IMR-90 (cell line): ENCODE measurements around the gene NTNG2. TPM values are rescaled to one million over a fixed set of nuclear protein-coding genes. Genes with fewer than 3 reads are reported as not detected.

Experiments
- ATAC-seq: fragments of 200-7000 bp; cut with Tn5 transposase; 2 replicates; pipeline ENCODE4 v1.9.1; 2020; ENCODE audit warnings: low read depth, mild to moderate bottlenecking, moderate library complexity
- BruUV-seq: library from RNA; stranded (reverse); fragments of 400-500 nt; replicated peaks from 2 replicates; lab custom pipeline; 2021; lab: Mats Ljungman, UMichigan
- CTCF ChIA-PET: fragments of 300-600 bp; formaldehyde crosslinking; extraction: SDS; loops from one replicate; lab custom pipeline; 2021; ENCODE audit warnings: antibody characterized with exemption; lab: Yijun Ruan, JAX
- POLR2A ChIA-PET: fragments of 300-600 bp; sonication (Branson Sonifier 250); formaldehyde crosslinking; loops from one replicate; lab custom pipeline; 2022; ENCODE audit warnings: antibody characterized with exemption; ENCODE audit not compliant: unreplicated experiment; lab: Charles Lee
- DNase-seq: peaks from one replicate; pipeline ENCODE4 v3.0.0; 2013
- H2AFZ ChIP-seq: replicated peaks from 2 replicates; pipeline ENCODE3; 2013; ENCODE audit warnings: low read length, mild to moderate bottlenecking; ENCODE audit not compliant: poor library complexity
- H2AK5ac ChIP-seq: 2 replicates; pipeline ENCODE4 v1.6.1; 2013; ENCODE audit warnings: low read depth, low read length, inconsistent platforms
- H2AK9ac ChIP-seq: replicated peaks from 2 replicates; pipeline ENCODE3; 2013; ENCODE audit warnings: mild to moderate bottlenecking, low read depth, low read length, moderate library complexity; ENCODE audit not compliant: poor library complexity
- H2BK120ac ChIP-seq: 2 replicates; pipeline ENCODE4 v1.6.1; 2013; ENCODE audit warnings: low read depth, low read length, inconsistent platforms
- H2BK15ac ChIP-seq: 3 replicates; pipeline ENCODE4 v1.6.1; 2013; ENCODE audit warnings: low read depth, low read length, inconsistent platforms
- H2BK20ac ChIP-seq: 2 replicates; pipeline ENCODE4 v1.6.1; 2013; ENCODE audit warnings: low read depth, mild to moderate bottlenecking, inconsistent platforms, low read length, moderate library complexity
- H2BK5ac ChIP-seq: 2 replicates; pipeline ENCODE4 v1.6.1; 2013; ENCODE audit warnings: mild to moderate bottlenecking, low read depth, low read length, inconsistent platforms; ENCODE audit not compliant: poor library complexity, severe bottlenecking
- H3K14ac ChIP-seq: replicated peaks from 2 replicates; pipeline ENCODE4 v1.6.1; 2013; ENCODE audit warnings: low read depth, low read length, inconsistent platforms
- H3K18ac ChIP-seq: 2 replicates; pipeline ENCODE4 v1.6.1; 2013; ENCODE audit warnings: low read depth, low read length, control low read depth
- H3K23ac ChIP-seq: 2 replicates; pipeline ENCODE4 v1.6.1; 2013; ENCODE audit warnings: low read depth, low read length, inconsistent platforms
- H3K27ac ChIP-seq: 2 replicates; pipeline ENCODE4 v1.5.1; 2013; ENCODE audit warnings: mild to moderate bottlenecking, control low read depth, low read length; ENCODE audit not compliant: insufficient read depth
- H3K27me3 ChIP-seq: 2 replicates; pipeline ENCODE4 v1.6.1; 2013; ENCODE audit warnings: low read length; ENCODE audit not compliant: control insufficient read depth, insufficient read depth
- H3K36me3 ChIP-seq: 2 replicates; pipeline ENCODE4 v1.6.1; 2013; ENCODE audit warnings: low read length, mixed read lengths; ENCODE audit not compliant: control insufficient read depth, insufficient read depth
- H3K4ac ChIP-seq: 2 replicates; pipeline ENCODE4 v1.6.1; 2013; ENCODE audit warnings: low read depth, low read length, inconsistent platforms
- H3K4me1 ChIP-seq: 2 replicates; pipeline ENCODE4 v1.6.1; 2013; ENCODE audit warnings: low read length, mixed read lengths; ENCODE audit not compliant: control insufficient read depth, insufficient read depth
- H3K4me2 ChIP-seq: 2 replicates; pipeline ENCODE4 v1.6.1; 2013; ENCODE audit warnings: low read depth, mild to moderate bottlenecking, control low read depth, low read length, moderate library complexity
- H3K4me3 ChIP-seq: 2 replicates; pipeline ENCODE4 v1.5.1; 2013; ENCODE audit warnings: low read depth, mild to moderate bottlenecking, control low read depth, low read length, moderate library complexity; ENCODE audit not compliant: insufficient read depth
- H3K56ac ChIP-seq: 2 replicates; pipeline ENCODE4 v1.6.1; 2013; ENCODE audit warnings: low read length, inconsistent platforms; ENCODE audit not compliant: insufficient read depth; ENCODE audit errors: extremely low read depth
- H3K79me1 ChIP-seq, 2 experiments: 2 replicates each; pipeline ENCODE4 v1.6.1; 2013; ENCODE audit warnings: low read length in 2 of 2, inconsistent platforms in 1 of 2, low read depth in 1 of 2
- H3K9ac ChIP-seq: 2 replicates; pipeline ENCODE4 v1.6.1; 2013; ENCODE audit warnings: low read depth, low read length, control low read depth
- H3K9me1 ChIP-seq: 2 replicates; pipeline ENCODE4 v1.6.1; 2013; ENCODE audit warnings: low read length, inconsistent platforms; ENCODE audit not compliant: insufficient read depth
- H3K9me3 ChIP-seq: 2 replicates; pipeline ENCODE4 v1.6.1; 2013; ENCODE audit warnings: low read length; ENCODE audit not compliant: control insufficient read depth, insufficient read depth
- H4K20me1 ChIP-seq: 2 replicates; pipeline ENCODE4 v1.6.1; 2013; ENCODE audit warnings: low read length, inconsistent platforms; ENCODE audit not compliant: insufficient read depth
- H4K5ac ChIP-seq: 2 replicates; pipeline ENCODE4 v1.6.1; 2013; ENCODE audit warnings: mild to moderate bottlenecking, low read depth, low read length, control low read depth
- H4K8ac ChIP-seq, 2 experiments: 2 replicates each; pipeline ENCODE4 v1.6.1; 2013; ENCODE audit warnings: low read depth in 2 of 2, low read length in 2 of 2, control low read depth in 1 of 2, inconsistent platforms in 1 of 2
- H4K91ac ChIP-seq: 2 replicates; pipeline ENCODE4 v1.6.1; 2013; ENCODE audit warnings: low read depth, low read length, inconsistent platforms; ENCODE audit not compliant: insufficient read depth
- BHLHE40 ChIP-seq: fragments of 150-350 bp; IDR thresholded peaks from 2 replicates; pipeline ENCODE4 v1.6.1; 2016; ENCODE audit warnings: mild to moderate bottlenecking, low read depth, low read length
- CEBPB ChIP-seq: IDR thresholded peaks from 2 replicates; pipeline ENCODE4 v1.6.1; 2012; ENCODE audit warnings: low read depth, low read length, improper control_type of control experiment
- CHD1 ChIP-seq: IDR thresholded peaks from 2 replicates; pipeline ENCODE4 v1.6.1; 2012; ENCODE audit warnings: low read depth, low read length, improper control_type of control experiment
- ELK1 ChIP-seq: fragments of 150-350 bp; IDR thresholded peaks from 2 replicates; pipeline ENCODE4 v1.6.1; 2016; ENCODE audit warnings: low read depth, mild to moderate bottlenecking, low read length, moderate library complexity, borderline replicate concordance
- FOS ChIP-seq: fragments of 150-350 bp; IDR thresholded peaks from 2 replicates; pipeline ENCODE4 v1.6.1; 2016; ENCODE audit warnings: low read depth, low read length
- MAFK ChIP-seq: IDR thresholded peaks from 2 replicates; pipeline ENCODE4 v1.6.1; 2012; ENCODE audit warnings: low read depth, low read length, improper control_type of control experiment
- MAZ ChIP-seq: IDR thresholded peaks from 2 replicates; pipeline ENCODE4 v1.6.1; 2012; ENCODE audit warnings: low read depth, mild to moderate bottlenecking, low read length, improper control_type of control experiment, moderate library complexity, borderline replicate concordance
- MXI1 ChIP-seq: IDR thresholded peaks from 2 replicates; pipeline ENCODE4 v1.6.1; 2012; ENCODE audit warnings: low read depth, mild to moderate bottlenecking, low read length, moderate library complexity, borderline replicate concordance
- NFE2L2 ChIP-seq: fragments of 150-350 bp; IDR thresholded peaks from 2 replicates; pipeline ENCODE4 v1.6.1; 2016; ENCODE audit warnings: low read depth, mild to moderate bottlenecking, low read length
- POLR2A ChIP-seq: IDR thresholded peaks from 2 replicates; pipeline ENCODE4 v1.6.1; 2012; ENCODE audit warnings: mild to moderate bottlenecking, low read depth, low read length
- RAD21 ChIP-seq: IDR thresholded peaks from 2 replicates; pipeline ENCODE4 v1.6.1; 2012; ENCODE audit warnings: low read length, improper control_type of control experiment
- RCOR1 ChIP-seq: IDR thresholded peaks from 2 replicates; pipeline ENCODE4 v1.6.1; 2012; ENCODE audit warnings: mild to moderate bottlenecking, low read length, improper control_type of control experiment; ENCODE audit not compliant: insufficient replicate concordance
- RFX5 ChIP-seq: IDR thresholded peaks from 2 replicates; pipeline ENCODE4 v1.8.0; 2012; ENCODE audit warnings: low read depth, mild to moderate bottlenecking, low read length, moderate library complexity
- SMC3 ChIP-seq: fragments of 150-350 bp; IDR thresholded peaks from 2 replicates; pipeline ENCODE4 v1.6.1; 2016; ENCODE audit warnings: low read depth, mild to moderate bottlenecking, antibody characterized with exemption, low read length, moderate library complexity
- WGBS, 2 experiments: methylation state at CpG; one replicate each; pipeline versions ENCODE4 v1.1.5 to v1.1.7; 2013; ENCODE audit warnings: missing lambda C conversion rate in 2 of 2; ENCODE audit not compliant: insufficient read length in 1 of 2; ENCODE audit errors: extremely low coverage in 2 of 2; 5-methylcytosine and 5-hydroxymethylcytosine counted together
- dilution Hi-C: fragments of 300-500 bp; cut with HindIII; formaldehyde crosslinking; loops from one replicate; pipeline ENCODE4 v1.14.3; 2018; ENCODE audit warnings: low sequenced_read_pairs; ENCODE audit not compliant: unreplicated experiment
- in situ Hi-C: fragments of 300-500 bp; cut with MboI; formaldehyde crosslinking; loops from 3 replicates; pipeline ENCODE4 v1.14.3; 2019; ENCODE audit warnings: low sequenced_read_pairs, inconsistent platforms, mixed read lengths
- intact Hi-C: fragments of 100-400 bp; cut with micrococcal nuclease; formaldehyde crosslinking; loops from 2 replicates; pipeline ENCODE4 v1.10.0; 2022
- polyA plus RNA-seq, 3 experiments: library from polyadenylated mRNA; depleted of rRNA; stranded (reverse); fragments of >200 nt; gene quantifications; 2 replicates each; pipeline ENCODE4 v1.2.3, GENCODE V29; 2012; ENCODE audit warnings: low replicate concordance in 1 of 3
- total RNA-seq: library from RNA; depleted of rRNA; stranded (reverse); fragments of >200 nt; gene quantifications from 2 replicates; pipeline ENCODE4 v1.2.3, GENCODE V29; 2012
- TF ChIP-seq, protein P1 (sequence below): fragments of 150-350 bp; IDR thresholded peaks from 2 replicates; pipeline ENCODE4 v1.6.1; 2017; ENCODE audit warnings: mild to moderate bottlenecking, antibody characterized with exemption, low read length, low read depth
- TF ChIP-seq, protein P2 (sequence below): conservative IDR thresholded peaks from 2 replicates; pipeline ENCODE4 v1.5.1; 2012; ENCODE audit warnings: mild to moderate bottlenecking, low read depth, low read length, improper control_type of control experiment

Gene NTNG2
- total and polyA plus RNA-seq, 2 of the 4 experiments (the other 2 are of a cell fraction), result 0.54 to 0.84 TPM

DNA sequence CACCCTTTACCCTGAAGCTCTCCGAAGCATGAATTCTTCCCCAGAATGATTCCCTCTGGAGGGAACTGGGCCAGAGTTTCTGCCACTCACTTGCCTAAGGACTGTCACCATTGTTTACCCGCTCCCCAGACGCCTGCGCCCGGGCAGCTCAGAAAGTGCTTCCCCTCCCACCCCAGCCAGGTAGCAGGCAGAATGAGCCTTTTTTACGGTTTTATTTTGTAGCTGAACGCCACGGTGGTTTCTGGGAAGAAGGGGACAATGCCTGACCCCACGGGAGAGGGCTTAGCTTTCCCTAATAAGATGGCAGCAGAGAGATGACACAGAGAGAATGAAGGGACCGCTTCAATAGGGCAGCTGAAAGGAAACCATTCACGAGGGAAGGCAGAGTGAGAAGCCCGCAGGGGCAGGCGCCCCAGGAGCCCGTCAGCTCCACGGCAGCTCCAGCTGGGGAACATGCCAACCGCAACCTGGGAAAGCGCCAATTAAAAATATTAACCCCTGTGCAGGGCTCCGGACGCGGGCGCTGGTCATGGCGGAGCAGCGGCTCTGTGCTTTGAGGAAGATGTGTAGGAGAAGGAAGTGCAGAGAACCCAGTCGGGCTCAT lies 20.4 kb upstream of the NTNG2 start:
- peaks cover 68% of the 10 kb centered on the region for H3K27me3 ChIP-seq
- in situ Hi-C loops, result no loop called here
- H4K5ac ChIP-seq, result no peak overlapping the region
- no peaks in the 10 kb centered on the region for H4K20me1 ChIP-seq
- H3K9ac ChIP-seq, result no peak overlapping the region
- H3K4me2 ChIP-seq, result peak overlapping the region; percentile 83
- no peak for DNase-seq
- peak; percentile 66 for ATAC-seq
- H3K36me3 ChIP-seq, result no peaks in the 10 kb centered on the region
- H2BK5ac ChIP-seq, result no peak overlapping the region
- dilution Hi-C loops, result no loop called here
- H3K14ac ChIP-seq, result no peak overlapping the region
- no peak overlapping the region for H3K4ac ChIP-seq
- TF ChIP-seq RFX5 (no peak), MXI1 (no peak), POLR2A (no peak), CEBPB (no peak), NFE2L2 (no peak), MAZ (no peak), CHD1 (no peak), FOS (no peak), BHLHE40 (no peak), MAFK (no peak), SMC3 (no peak), ELK1 (no peak), RCOR1 (no peak), RAD21 (no peak)
- TF ChIP-seq, protein P1, sequence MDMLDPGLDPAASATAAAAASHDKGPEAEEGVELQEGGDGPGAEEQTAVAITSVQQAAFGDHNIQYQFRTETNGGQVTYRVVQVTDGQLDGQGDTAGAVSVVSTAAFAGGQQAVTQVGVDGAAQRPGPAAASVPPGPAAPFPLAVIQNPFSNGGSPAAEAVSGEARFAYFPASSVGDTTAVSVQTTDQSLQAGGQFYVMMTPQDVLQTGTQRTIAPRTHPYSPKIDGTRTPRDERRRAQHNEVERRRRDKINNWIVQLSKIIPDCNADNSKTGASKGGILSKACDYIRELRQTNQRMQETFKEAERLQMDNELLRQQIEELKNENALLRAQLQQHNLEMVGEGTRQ, result no peak
- TF ChIP-seq, protein P2, sequence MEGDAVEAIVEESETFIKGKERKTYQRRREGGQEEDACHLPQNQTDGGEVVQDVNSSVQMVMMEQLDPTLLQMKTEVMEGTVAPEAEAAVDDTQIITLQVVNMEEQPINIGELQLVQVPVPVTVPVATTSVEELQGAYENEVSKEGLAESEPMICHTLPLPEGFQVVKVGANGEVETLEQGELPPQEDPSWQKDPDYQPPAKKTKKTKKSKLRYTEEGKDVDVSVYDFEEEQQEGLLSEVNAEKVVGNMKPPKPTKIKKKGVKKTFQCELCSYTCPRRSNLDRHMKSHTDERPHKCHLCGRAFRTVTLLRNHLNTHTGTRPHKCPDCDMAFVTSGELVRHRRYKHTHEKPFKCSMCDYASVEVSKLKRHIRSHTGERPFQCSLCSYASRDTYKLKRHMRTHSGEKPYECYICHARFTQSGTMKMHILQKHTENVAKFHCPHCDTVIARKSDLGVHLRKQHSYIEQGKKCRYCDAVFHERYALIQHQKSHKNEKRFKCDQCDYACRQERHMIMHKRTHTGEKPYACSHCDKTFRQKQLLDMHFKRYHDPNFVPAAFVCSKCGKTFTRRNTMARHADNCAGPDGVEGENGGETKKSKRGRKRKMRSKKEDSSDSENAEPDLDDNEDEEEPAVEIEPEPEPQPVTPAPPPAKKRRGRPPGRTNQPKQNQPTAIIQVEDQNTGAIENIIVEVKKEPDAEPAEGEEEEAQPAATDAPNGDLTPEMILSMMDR, result no peak
- H2BK20ac ChIP-seq, result no peak overlapping the region
- H3K9me3 ChIP-seq, result no peaks in the 10 kb centered on the region
- H2AFZ ChIP-seq, result peak overlapping the region; percentile 1
- no peak overlapping the region for H2BK15ac ChIP-seq
- H3K56ac ChIP-seq, result no peak overlapping the region
- H2BK120ac ChIP-seq, result no peak overlapping the region
- BruUV-seq, result no TSS peak
- no peak overlapping the region for H4K8ac ChIP-seq
- CTCF ChIA-PET, result no interaction called here
- intact Hi-C loops, result no loop called here
- H2AK5ac ChIP-seq, result no peak overlapping the region
- peak overlapping the region; percentile 19 for H3K4me3 ChIP-seq
- POLR2A ChIA-PET, result no interaction called here
- no peak overlapping the region for H3K23ac ChIP-seq
- WGBS, 2 experiments, result 4% methylated on average over 7 of the region's 24 CpGs; no CpG with 5 or more reads in 1 of the 2 experiments
- H3K27ac ChIP-seq, result no peak overlapping the region
- H3K4me1 ChIP-seq, result 0 out of 2 replicates have a peak, but pooled peaks cover 5% of the 10 kb centered on the region
- H3K18ac ChIP-seq, result no peak overlapping the region
- H3K9me1 ChIP-seq, result no peaks in the 10 kb centered on the region
- H2AK9ac ChIP-seq, result no peak overlapping the region
- H3K79me1 ChIP-seq, result no peaks in the 10 kb centered on the region
- H4K91ac ChIP-seq, result no peak overlapping the region
